ENCODE results near the gene CDH13.

- TF ChIP-seq, protein P1, sequence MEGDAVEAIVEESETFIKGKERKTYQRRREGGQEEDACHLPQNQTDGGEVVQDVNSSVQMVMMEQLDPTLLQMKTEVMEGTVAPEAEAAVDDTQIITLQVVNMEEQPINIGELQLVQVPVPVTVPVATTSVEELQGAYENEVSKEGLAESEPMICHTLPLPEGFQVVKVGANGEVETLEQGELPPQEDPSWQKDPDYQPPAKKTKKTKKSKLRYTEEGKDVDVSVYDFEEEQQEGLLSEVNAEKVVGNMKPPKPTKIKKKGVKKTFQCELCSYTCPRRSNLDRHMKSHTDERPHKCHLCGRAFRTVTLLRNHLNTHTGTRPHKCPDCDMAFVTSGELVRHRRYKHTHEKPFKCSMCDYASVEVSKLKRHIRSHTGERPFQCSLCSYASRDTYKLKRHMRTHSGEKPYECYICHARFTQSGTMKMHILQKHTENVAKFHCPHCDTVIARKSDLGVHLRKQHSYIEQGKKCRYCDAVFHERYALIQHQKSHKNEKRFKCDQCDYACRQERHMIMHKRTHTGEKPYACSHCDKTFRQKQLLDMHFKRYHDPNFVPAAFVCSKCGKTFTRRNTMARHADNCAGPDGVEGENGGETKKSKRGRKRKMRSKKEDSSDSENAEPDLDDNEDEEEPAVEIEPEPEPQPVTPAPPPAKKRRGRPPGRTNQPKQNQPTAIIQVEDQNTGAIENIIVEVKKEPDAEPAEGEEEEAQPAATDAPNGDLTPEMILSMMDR (IDR thresholded peaks at IDR 0.05) = no peak
- TF ChIP-seq ZFX (IDR thresholded peaks at IDR 0.05; ENCODE audit: borderline replicate concordance) = no peak
These were observed 1181.2 kb downstream of the CDH13 start, which contains the start of gene HSBP1 for GRCh38 chr16:83807710-83808572.
